DOHH2 (cell line): Measurements from ENCODE around the gene DOCK10.

Experiments
- H3F3A ChIP-seq: fragments of 200-600 bp; sonication (generic), shearing (Covaris generic); 2 replicates; pipeline ENCODE4 v1.6.0; 2016; ENCODE audit warnings: antibody characterized with exemption, mild to moderate bottlenecking; ENCODE audit not compliant: control insufficient read depth, insufficient read depth
- H3K27ac ChIP-seq: fragments of 200-600 bp; sonication (generic); 2 replicates; pipeline ENCODE4 v1.5.1; 2014; ENCODE audit warnings: low read depth, mild to moderate bottlenecking, low read length, moderate library complexity
- H3K27me3 ChIP-seq: fragments of 200-600 bp; sonication (generic); 2 replicates; pipeline ENCODE4 v1.6.1; 2014; ENCODE audit warnings: mild to moderate bottlenecking, low read length, mixed read lengths; ENCODE audit not compliant: control insufficient read depth
- H3K36me3 ChIP-seq: fragments of 200-600 bp; sonication (generic); 2 replicates; pipeline ENCODE4 v1.6.1; 2014; ENCODE audit warnings: mild to moderate bottlenecking, low read length, moderate library complexity, mixed read lengths; ENCODE audit not compliant: control insufficient read depth
- H3K4me1 ChIP-seq: fragments of 200-600 bp; sonication (generic); 2 replicates; pipeline ENCODE4 v1.6.1; 2014; ENCODE audit warnings: mild to moderate bottlenecking, low read length, mixed read lengths; ENCODE audit not compliant: control insufficient read depth
- H3K4me2 ChIP-seq: fragments of 200-600 bp; sonication (generic); 2 replicates; pipeline ENCODE4 v1.6.0; 2014; ENCODE audit warnings: mild to moderate bottlenecking, low read length, moderate library complexity
- H3K4me3 ChIP-seq: fragments of 200-600 bp; sonication (generic); 2 replicates; pipeline ENCODE4 v1.5.1; 2014; ENCODE audit warnings: mild to moderate bottlenecking, low read length, mixed read lengths
- H3K79me2 ChIP-seq: fragments of 200-600 bp; sonication (generic); 2 replicates; pipeline ENCODE4 v1.6.1; 2014; ENCODE audit warnings: mild to moderate bottlenecking, low read length, mixed read lengths; ENCODE audit not compliant: control insufficient read depth
- H3K9me2 ChIP-seq: fragments of 200-600 bp; sonication (generic); replicated peaks from 2 replicates; pipeline ENCODE4 v1.6.1; 2014; ENCODE audit warnings: mild to moderate bottlenecking, low read length, mixed read lengths; ENCODE audit not compliant: control insufficient read depth
- H3K9me3 ChIP-seq: fragments of 200-600 bp; sonication (generic); 2 replicates; pipeline ENCODE4 v1.6.1; 2014; ENCODE audit warnings: antibody characterized with exemption, low read length, mixed read lengths; ENCODE audit not compliant: control insufficient read depth, insufficient read depth
- H4K20me1 ChIP-seq: fragments of 200-600 bp; sonication (generic); 2 replicates; pipeline ENCODE4 v1.6.0; 2014; ENCODE audit warnings: low read depth, mild to moderate bottlenecking, antibody characterized with exemption, low read length, moderate library complexity; ENCODE audit not compliant: control insufficient read depth, insufficient read depth
- EZH2phosphoT487 ChIP-seq: fragments of 200-600 bp; sonication (generic); IDR thresholded peaks from 2 replicates; pipeline ENCODE4 v1.6.1; 2017; ENCODE audit warnings: borderline replicate concordance, mild to moderate bottlenecking, antibody characterized with exemption, low read length, moderate library complexity, mixed read lengths
- TF ChIP-seq, protein P1 (sequence below): fragments of 200-600 bp; sonication (generic); IDR thresholded peaks from one replicate; pipeline ENCODE4 v1.5.1; 2014; ENCODE audit warnings: antibody characterized with exemption, mild to moderate bottlenecking, low read depth, low read length; ENCODE audit not compliant: poor library complexity, severe bottlenecking

DOCK10 gene

GRCh38 chr2:225027061-225027762 is 15.1 kb downstream of the DOCK10 start:
- TF ChIP-seq EZH2phosphoT487 = no peak
- TF ChIP-seq, protein P1, sequence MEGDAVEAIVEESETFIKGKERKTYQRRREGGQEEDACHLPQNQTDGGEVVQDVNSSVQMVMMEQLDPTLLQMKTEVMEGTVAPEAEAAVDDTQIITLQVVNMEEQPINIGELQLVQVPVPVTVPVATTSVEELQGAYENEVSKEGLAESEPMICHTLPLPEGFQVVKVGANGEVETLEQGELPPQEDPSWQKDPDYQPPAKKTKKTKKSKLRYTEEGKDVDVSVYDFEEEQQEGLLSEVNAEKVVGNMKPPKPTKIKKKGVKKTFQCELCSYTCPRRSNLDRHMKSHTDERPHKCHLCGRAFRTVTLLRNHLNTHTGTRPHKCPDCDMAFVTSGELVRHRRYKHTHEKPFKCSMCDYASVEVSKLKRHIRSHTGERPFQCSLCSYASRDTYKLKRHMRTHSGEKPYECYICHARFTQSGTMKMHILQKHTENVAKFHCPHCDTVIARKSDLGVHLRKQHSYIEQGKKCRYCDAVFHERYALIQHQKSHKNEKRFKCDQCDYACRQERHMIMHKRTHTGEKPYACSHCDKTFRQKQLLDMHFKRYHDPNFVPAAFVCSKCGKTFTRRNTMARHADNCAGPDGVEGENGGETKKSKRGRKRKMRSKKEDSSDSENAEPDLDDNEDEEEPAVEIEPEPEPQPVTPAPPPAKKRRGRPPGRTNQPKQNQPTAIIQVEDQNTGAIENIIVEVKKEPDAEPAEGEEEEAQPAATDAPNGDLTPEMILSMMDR = no peak
- Histone ChIP-seq H3K27me3 (no peaks in the 10 kb centered on the region), H3K36me3 (no peaks in the 10 kb centered on the region), H3K4me1 (no peaks in the 10 kb centered on the region), H3K79me2 (no peaks in the 10 kb centered on the region), H3K9me3 (no peaks in the 10 kb centered on the region), H3K9me2 (no peaks in the 10 kb centered on the region), H3K27ac (no peak overlapping the region), H3K4me2 (no peak overlapping the region), H4K20me1 (no peaks in the 10 kb centered on the region), H3K4me3 (no peak overlapping the region), H3F3A (no peaks in the 10 kb centered on the region)

GRCh38 chr2:225025917-225026571 is 16.2 kb downstream of the DOCK10 start:
- Histone ChIP-seq H3K27ac (no peak overlapping the region), H3K4me2 (no peak overlapping the region), H3K9me2 (no peaks in the 10 kb centered on the region), H3F3A (no peaks in the 10 kb centered on the region), H3K4me1 (no peaks in the 10 kb centered on the region), H3K9me3 (no peaks in the 10 kb centered on the region), H3K36me3 (no peaks in the 10 kb centered on the region), H3K4me3 (no peak overlapping the region), H3K27me3 (no peaks in the 10 kb centered on the region), H4K20me1 (no peaks in the 10 kb centered on the region), H3K79me2 (no peaks in the 10 kb centered on the region)
- TF ChIP-seq, protein P1 = no peak
- TF ChIP-seq EZH2phosphoT487 = no peak

DNA sequence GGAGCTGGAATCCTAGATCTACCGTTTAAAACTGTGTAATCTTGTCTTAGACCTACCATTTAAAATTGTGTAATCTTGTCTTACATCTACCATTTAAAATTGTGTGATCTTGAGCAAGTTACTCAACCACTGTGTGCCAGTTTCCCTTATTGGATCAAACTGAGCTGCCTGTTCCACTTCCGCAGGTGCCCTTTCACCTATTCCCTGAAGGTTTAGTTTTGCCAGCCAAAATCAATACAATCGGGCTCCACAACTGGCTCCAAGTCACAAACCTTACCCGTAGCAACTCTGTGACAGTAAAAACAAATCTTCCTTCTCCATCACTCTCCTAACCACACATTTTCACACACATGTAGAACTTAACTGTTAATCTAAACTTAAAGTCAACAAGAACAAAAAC is 20.1 kb downstream of the DOCK10 start:
- Histone ChIP-seq H4K20me1 (no peaks in the 10 kb centered on the region), H3K9me3 (no peaks in the 10 kb centered on the region), H3K36me3 (no peaks in the 10 kb centered on the region), H3K4me3 (no peak overlapping the region), H3K4me2 (no peak overlapping the region), H3K79me2 (no peaks in the 10 kb centered on the region), H3F3A (no peaks in the 10 kb centered on the region), H3K9me2 (no peaks in the 10 kb centered on the region), H3K4me1 (no peaks in the 10 kb centered on the region), H3K27me3 (no peaks in the 10 kb centered on the region), H3K27ac (no peak overlapping the region)
- TF ChIP-seq, protein P1 = no peak
- no peak for TF ChIP-seq EZH2phosphoT487
